Endothelial cell of umbilical vein (primary cell): Measurements from ENCODE around the gene DCAF4L1. TPM values are rescaled to one million over a fixed set of nuclear protein-coding genes. Genes with fewer than 3 reads are reported as not detected.

ENCODE experiments used
- BruUV-seq: library from RNA; stranded (reverse); fragments of 400-500 nt; replicated peaks from 2 replicates; lab custom pipeline; 2021; lab: Mats Ljungman, UMichigan
- CTCF ChIA-PET: fragments of 300-600, 350-600 bp; sonication (Branson Sonifier 250); formaldehyde crosslinking; loops from one replicate; lab custom pipeline; 2021; ENCODE audit warnings: antibody characterized with exemption, inconsistent platforms; lab: Charles Lee
- POLR2A ChIA-PET: fragments of 300-600, 350-600 bp; sonication (Branson Sonifier 250); formaldehyde crosslinking; loops from one replicate; lab custom pipeline; 2021; ENCODE audit warnings: antibody characterized with exemption, inconsistent platforms; lab: Charles Lee
- DNase-seq: peaks from one replicate; pipeline ENCODE4 v3.0.0-alpha.2; 2011; ENCODE audit warnings: low read depth, low spot score
- FAIRE-seq: peaks from 2 replicates; lab custom pipeline; 2011; peaks lifted over from hg19 to GRCh38; lab: Jason Lieb, UNC
- H2AFZ ChIP-seq: 2 replicates; pipeline ENCODE4 v1.6.0; 2012; ENCODE audit warnings: low read depth, low read length, control low read depth, inconsistent platforms
- H3K27ac ChIP-seq: 2 replicates; pipeline ENCODE4 v1.5.1; 2011; ENCODE audit warnings: low read depth, mild to moderate bottlenecking, control low read depth, low read length, moderate library complexity; ENCODE audit not compliant: insufficient read depth
- H3K27me3 ChIP-seq, 2 experiments: 2 replicates each; pipeline versions ENCODE4 v1.6.0 to v1.6.1; 2011; ENCODE audit warnings: low read length in 2 of 2, mixed read lengths in 1 of 2; ENCODE audit not compliant: control insufficient read depth in 2 of 2, insufficient read depth in 2 of 2
- H3K36me3 ChIP-seq, 2 experiments: 2 replicates in 1 of 2; 3 replicates in 1 of 2; pipeline ENCODE4 v1.5.1; 2011; ENCODE audit warnings: low read length in 2 of 2, mild to moderate bottlenecking in 1 of 2, moderate library complexity in 1 of 2; ENCODE audit not compliant: control insufficient read depth in 2 of 2, insufficient read depth in 2 of 2; ENCODE audit errors: extremely low read depth in 1 of 2
- H3K4me1 ChIP-seq: 3 replicates; pipeline ENCODE4 v1.5.1; 2011; ENCODE audit warnings: mild to moderate bottlenecking, low read length; ENCODE audit not compliant: control insufficient read depth, insufficient read depth; ENCODE audit errors: extremely low read depth
- H3K4me2 ChIP-seq: 2 replicates; pipeline ENCODE4 v1.6.1; 2011; ENCODE audit warnings: low read length, control low read depth, mixed read lengths; ENCODE audit not compliant: insufficient read depth
- H3K4me3 ChIP-seq, 3 experiments: fragments of 200-600 bp in 1 of 3; sonication (generic), shearing (Covaris generic) in 1 of 3; replicated peaks in 1 of 3; 2 replicates each; pipeline ENCODE4 v1.5.1; 2011 to 2016; ENCODE audit warnings: control low read depth in 3 of 3, low read length in 3 of 3, mild to moderate bottlenecking in 2 of 3, inconsistent platforms in 1 of 3, low read depth in 1 of 3, moderate library complexity in 1 of 3; ENCODE audit not compliant: insufficient read depth in 1 of 3
- H3K79me2 ChIP-seq: 2 replicates; pipeline ENCODE4 v1.6.0; 2012; ENCODE audit warnings: low read length, inconsistent platforms; ENCODE audit not compliant: control insufficient read depth, insufficient read depth
- H3K9ac ChIP-seq: replicated peaks from 2 replicates; pipeline ENCODE3; 2011; ENCODE audit warnings: low read length, control low read depth; ENCODE audit not compliant: insufficient read depth; ENCODE audit errors: extremely low read depth
- H3K9me1 ChIP-seq: replicated peaks from 3 replicates; pipeline ENCODE4 v1.6.0; 2011; ENCODE audit warnings: mild to moderate bottlenecking, low read length; ENCODE audit not compliant: control insufficient read depth, insufficient read depth; ENCODE audit errors: extremely low read depth
- H3K9me3 ChIP-seq: replicated peaks from 2 replicates; pipeline ENCODE4 v1.5.1; 2012; ENCODE audit warnings: low read length, inconsistent platforms; ENCODE audit not compliant: control insufficient read depth, insufficient read depth
- H4K20me1 ChIP-seq: replicated peaks from 2 replicates; pipeline ENCODE3; 2011; ENCODE audit warnings: mild to moderate bottlenecking, low read length; ENCODE audit not compliant: control insufficient read depth, insufficient read depth; ENCODE audit errors: extremely low read depth
- EZH2 ChIP-seq: IDR thresholded peaks from 2 replicates; pipeline ENCODE4 v1.6.1; 2012; ENCODE audit warnings: borderline replicate concordance, low read depth, mild to moderate bottlenecking, moderate library complexity, low read length, inconsistent platforms; ENCODE audit not compliant: severe bottlenecking
- FOS ChIP-seq: IDR thresholded peaks from 2 replicates; pipeline ENCODE4 v1.6.1; 2011; ENCODE audit warnings: mild to moderate bottlenecking, low read length, moderate library complexity, borderline replicate concordance; ENCODE audit not compliant: insufficient read depth
- GATA2 ChIP-seq: IDR thresholded peaks from 2 replicates; pipeline ENCODE4 v1.7.0; 2011; ENCODE audit warnings: low read depth, mild to moderate bottlenecking, moderate library complexity, mixed read lengths, low read length; ENCODE audit not compliant: insufficient read length, insufficient read depth
- JUN ChIP-seq: IDR thresholded peaks from 2 replicates; pipeline ENCODE4 v1.6.1; 2011; ENCODE audit warnings: borderline replicate concordance, low read depth; ENCODE audit not compliant: insufficient read length, insufficient read depth
- MYC ChIP-seq: IDR thresholded peaks from one replicate; pipeline ENCODE4 v1.6.1; 2011; ENCODE audit warnings: mild to moderate bottlenecking, low read depth, low read length
- POLR2A ChIP-seq: IDR thresholded peaks from 2 replicates; pipeline ENCODE4 v1.6.1; 2012; ENCODE audit warnings: low read depth, mild to moderate bottlenecking, control low read depth, low read length
- POLR2AphosphoS5 ChIP-seq: IDR thresholded peaks from 2 replicates; pipeline ENCODE4 v1.6.1; 2012; ENCODE audit warnings: low read depth, mild to moderate bottlenecking, control low read depth, low read length, moderate library complexity; ENCODE audit not compliant: insufficient read depth
- dilution Hi-C: fragments of 300-500 bp; cut with MboI; formaldehyde crosslinking; loops from one replicate; pipeline ENCODE4 v1.15.0; 2019; ENCODE audit warnings: low sequenced_read_pairs; ENCODE audit not compliant: extremely low pct_ligation_motif_present
- intact Hi-C: fragments of 100-400 bp; cut with micrococcal nuclease; formaldehyde crosslinking; loops from one replicate; pipeline ENCODE4 v1.10.0; 2022
- polyA plus RNA-seq, 4 experiments: library from polyadenylated mRNA; depleted of rRNA in 3 of 4; stranded (reverse) in 3 of 4; unstranded in 1 of 4; fragments of >200 nt; gene quantifications; 2 replicates each; pipeline versions ENCODE4 v1.2.1 to v1.2.3, GENCODE V29; 2011 to 2012; ENCODE audit warnings: missing spikeins in 1 of 4
- total RNA-seq: library from RNA; stranded (reverse); gene quantifications from 2 replicates; pipeline ENCODE4 v1.2.3, GENCODE V29; 2021
- TF ChIP-seq, protein P1 (sequence below), 2 donors: IDR thresholded peaks; 1 replicate in 1 of 2; 2 replicates in 1 of 2; pipeline ENCODE4 v1.5.1; 2011; ENCODE audit warnings: low read length in 2 of 2, mild to moderate bottlenecking in 2 of 2, moderate library complexity in 2 of 2, control low read depth in 1 of 2, inconsistent platforms in 1 of 2, low read depth in 1 of 2; ENCODE audit not compliant: insufficient read depth in 1 of 2; ENCODE audit errors: extremely low read depth in 1 of 2
- TF ChIP-seq, protein P2 (sequence below): IDR thresholded peaks from 2 replicates; pipeline ENCODE4 v1.6.1; 2011; ENCODE audit not compliant: insufficient read depth, insufficient read length

Gene DCAF4L1
- total and polyA plus RNA-seq, 2 donors (not counting 3 experiments of a cell fraction or from before 2014, with no cell fraction given): 0.06 to 0.15 TPM

- intact Hi-C loops: no loop called here
Observed at GRCh38 chr4:41949531-41949930, 32.0 kb upstream of the DCAF4L1 start.

More at GRCh38 chr4:41949531-41949930, 32.0 kb upstream of the DCAF4L1 start:
- DNase-seq: no peak
- no TSS peak for BruUV-seq
- no peak overlapping the region for H2AFZ ChIP-seq
- H3K9me1 ChIP-seq: no peaks in the 10 kb centered on the region
- peaks cover 2% of the 10 kb centered on the region for H4K20me1 ChIP-seq
- ChIA-PET CTCF (interaction anchor here (1.5 kb wide), 1 partner anchor 14 kb away, joined by 4 read pairs; no protein-coding TSS in a partner anchor), POLR2A (no interaction called here)
- H3K27ac ChIP-seq: no peak overlapping the region
- H3K9me3 ChIP-seq: no peaks in the 10 kb centered on the region
- H3K79me2 ChIP-seq: peaks cover 5% of the 10 kb centered on the region
- no peak overlapping the region for H3K4me2 ChIP-seq
- no peaks in the 10 kb centered on the region for H3K27me3 ChIP-seq
- H3K9ac ChIP-seq: no peak overlapping the region
- TF ChIP-seq POLR2A (no peak), POLR2AphosphoS5 (no peak), FOS (no peak), MYC (no peak), EZH2 (no peak), JUN (no peak), GATA2 (no peak)
- TF ChIP-seq, protein P1, sequence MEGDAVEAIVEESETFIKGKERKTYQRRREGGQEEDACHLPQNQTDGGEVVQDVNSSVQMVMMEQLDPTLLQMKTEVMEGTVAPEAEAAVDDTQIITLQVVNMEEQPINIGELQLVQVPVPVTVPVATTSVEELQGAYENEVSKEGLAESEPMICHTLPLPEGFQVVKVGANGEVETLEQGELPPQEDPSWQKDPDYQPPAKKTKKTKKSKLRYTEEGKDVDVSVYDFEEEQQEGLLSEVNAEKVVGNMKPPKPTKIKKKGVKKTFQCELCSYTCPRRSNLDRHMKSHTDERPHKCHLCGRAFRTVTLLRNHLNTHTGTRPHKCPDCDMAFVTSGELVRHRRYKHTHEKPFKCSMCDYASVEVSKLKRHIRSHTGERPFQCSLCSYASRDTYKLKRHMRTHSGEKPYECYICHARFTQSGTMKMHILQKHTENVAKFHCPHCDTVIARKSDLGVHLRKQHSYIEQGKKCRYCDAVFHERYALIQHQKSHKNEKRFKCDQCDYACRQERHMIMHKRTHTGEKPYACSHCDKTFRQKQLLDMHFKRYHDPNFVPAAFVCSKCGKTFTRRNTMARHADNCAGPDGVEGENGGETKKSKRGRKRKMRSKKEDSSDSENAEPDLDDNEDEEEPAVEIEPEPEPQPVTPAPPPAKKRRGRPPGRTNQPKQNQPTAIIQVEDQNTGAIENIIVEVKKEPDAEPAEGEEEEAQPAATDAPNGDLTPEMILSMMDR (IDR thresholded peaks at IDR 0.05; ENCODE audit: extremely low read depth in 1 of 2, insufficient read depth in 1 of 2, low read depth in 1 of 2, low read length in 2 of 2): no peak
- TF ChIP-seq, protein P2, sequence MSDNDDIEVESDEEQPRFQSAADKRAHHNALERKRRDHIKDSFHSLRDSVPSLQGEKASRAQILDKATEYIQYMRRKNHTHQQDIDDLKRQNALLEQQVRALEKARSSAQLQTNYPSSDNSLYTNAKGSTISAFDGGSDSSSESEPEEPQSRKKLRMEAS: no peak
- no peaks in the 10 kb centered on the region for H3K4me1 ChIP-seq
- dilution Hi-C loops: no loop called here
- H3K4me3 ChIP-seq: no peak overlapping the region
- peaks cover 6 to 19% of the 10 kb centered on the region in 2 experiments for H3K36me3 ChIP-seq
- no peak for FAIRE-seq
